Measurements from ENCODE around the gene MLF2.
"Not testable (repeated sequence)": the region's sequence is repeated elsewhere in the genome, so short reads cannot be mapped to it uniquely, and the experiment has no call there.

The MLF2 gene

DNA sequence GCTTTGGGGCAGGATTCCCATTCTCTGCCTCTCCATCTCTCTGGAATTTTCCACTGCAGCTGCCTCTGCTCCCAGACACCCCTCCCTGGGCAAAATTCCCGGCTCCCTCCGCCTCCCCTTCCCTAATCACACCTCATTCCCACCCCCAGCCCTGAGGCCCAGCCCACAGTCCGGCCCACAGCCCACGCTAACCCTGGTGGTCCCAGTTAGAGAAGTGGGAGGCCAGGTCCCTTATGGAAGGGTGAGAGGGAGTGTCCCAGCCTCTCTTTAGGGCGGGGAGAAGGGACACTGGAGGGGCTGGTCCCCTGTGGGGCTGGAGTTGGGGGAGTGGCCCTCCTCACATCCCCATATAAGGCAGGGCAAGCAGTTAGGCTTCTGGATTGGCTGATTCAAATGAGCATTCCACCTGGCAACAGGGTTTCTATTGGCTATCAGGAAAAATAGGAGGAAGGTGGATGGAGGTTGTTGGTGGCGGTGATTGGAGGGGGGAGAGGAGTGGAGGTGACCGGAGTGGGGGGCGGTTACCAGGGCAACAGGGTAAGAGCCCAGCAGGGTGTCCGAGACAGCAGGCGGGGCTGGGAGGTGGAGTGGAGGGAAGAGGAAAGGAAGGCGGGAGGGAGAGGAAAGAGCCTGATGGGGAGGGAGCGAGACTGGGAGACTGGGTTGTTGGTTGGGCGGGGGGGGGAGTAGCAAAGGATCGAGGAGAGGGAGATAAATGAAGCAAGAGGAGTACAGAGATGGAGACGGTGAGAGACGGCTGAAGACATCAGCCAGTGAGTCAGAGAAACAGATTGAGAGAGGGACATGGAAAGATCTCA lies 11.3 kb upstream of the MLF2 start:
- DNase-seq: no peak

DNA sequence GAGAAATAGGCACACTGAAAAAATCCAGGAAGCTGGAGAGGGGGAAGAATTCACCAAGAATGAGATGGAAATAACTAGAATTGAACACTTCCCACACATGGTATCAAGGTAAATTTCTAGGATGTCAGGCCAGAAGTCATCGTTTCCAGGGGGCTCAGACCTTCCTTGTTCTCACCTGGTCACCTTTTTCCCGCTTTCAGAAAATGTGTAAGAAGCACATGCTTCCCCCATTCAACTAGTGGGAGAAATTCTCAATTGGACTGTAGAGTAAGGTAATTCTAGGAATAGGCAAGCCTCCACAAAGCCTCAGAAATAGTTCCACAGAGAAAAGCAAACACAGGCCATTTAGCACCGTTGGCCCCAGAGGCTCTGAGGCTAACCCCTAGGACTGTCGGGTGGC lies 10.4 kb upstream of the MLF2 start:
- DNase-seq: no peak

DNA sequence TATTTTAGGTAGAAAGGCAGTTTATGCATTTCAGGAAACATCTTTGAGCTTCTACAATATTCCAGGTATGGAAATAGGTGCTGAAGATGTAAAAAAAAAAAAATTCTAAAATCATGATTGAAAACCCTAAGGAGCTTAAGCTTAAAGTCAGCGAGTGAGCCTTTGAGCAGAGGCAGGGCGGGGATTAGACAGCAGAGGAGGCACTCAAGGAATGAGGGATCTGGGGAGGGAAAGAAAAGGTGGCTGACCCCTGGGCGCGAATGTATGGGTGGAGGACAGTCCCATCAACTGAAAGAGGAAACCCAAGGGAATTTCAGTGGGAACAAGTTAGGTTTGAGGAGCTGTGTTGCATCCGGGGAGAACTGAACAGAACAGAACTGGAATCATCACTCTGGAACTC lies 6.8 kb upstream of the MLF2 start:
- DNase-seq: no peak

DNA sequence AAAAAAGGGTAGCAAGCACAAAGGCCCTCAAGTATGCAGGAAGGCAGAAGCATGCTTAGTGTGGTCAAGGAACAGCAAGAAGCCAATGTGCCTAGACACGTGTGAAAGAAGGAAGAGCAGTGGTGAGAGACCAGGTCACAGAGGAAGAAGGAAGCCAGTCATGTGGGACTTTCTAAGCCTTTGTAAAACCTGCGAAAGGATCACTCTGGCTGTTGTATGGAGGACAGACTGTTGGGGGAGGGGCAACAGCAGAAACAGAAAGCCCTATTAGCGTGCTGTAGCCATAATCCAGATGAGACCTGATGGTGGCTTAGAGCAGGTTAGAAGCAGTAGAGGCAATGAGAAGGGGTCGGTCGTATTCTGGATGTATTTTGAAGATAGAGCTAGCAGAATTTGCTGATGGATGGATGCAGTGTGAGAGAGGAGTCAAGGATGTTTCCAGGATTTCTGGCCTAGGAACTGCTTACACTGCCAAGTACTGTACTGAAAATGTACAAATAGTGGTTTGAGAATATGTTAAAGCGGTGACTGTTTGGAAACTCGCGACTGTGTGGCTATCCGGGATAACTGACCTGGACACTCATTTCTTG lies 5.7 kb upstream of the MLF2 start:
- DNase-seq: no peak

DNA sequence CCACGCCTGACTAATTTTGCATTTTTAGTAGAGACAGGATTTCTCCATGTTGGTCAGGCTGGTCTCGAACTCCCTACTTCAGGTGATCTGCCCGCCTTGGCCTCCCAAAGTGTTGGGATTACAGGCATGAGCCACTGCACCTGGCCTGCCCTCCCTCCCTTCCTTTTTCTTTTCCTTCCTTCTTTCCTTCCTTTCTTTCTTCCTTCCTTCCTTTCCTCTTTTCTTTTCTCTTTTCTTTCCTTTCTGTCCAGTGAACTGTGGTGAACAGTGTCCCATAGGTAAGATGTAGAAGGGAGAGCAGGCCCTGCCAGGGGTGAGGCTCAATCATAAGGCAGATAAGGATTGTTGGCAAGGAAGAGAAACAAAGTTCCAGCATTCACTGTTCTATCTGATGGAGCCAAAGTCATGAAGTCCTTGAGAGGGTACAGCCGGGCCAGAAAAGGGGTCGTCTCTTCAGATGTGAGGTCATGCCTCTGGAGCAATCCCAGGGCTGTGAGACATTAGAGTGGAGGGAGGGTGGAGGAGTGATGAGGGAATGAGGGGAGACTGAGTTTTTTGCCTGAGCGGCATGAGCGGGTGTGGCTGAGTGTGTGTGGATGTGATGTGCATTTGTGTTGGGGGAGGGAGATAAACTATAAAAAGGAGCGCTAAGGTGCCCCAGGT lies 4.2 kb upstream of the MLF2 start:
- DNase-seq: no peak

DNA sequence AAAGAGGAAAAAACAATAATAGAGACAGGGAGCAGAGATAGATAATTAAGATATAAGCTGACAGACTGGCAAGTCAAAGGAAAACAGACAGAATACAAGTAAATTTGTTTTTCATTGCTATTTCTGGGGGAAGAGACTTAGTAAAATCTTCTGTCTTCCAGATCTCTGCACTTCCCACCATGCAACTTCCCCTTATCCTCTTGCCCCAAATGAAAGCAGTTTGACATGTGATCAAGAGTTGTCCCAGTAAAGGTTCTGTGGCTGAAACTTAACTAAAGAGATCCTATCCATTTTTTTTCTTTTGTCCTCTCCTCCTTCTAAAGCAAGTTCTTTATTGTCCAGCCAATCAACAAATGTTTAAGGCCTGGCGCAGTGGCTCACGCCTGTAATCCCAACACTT lies 1.5 kb upstream of the MLF2 start:
- DNase-seq: no peak

DNA sequence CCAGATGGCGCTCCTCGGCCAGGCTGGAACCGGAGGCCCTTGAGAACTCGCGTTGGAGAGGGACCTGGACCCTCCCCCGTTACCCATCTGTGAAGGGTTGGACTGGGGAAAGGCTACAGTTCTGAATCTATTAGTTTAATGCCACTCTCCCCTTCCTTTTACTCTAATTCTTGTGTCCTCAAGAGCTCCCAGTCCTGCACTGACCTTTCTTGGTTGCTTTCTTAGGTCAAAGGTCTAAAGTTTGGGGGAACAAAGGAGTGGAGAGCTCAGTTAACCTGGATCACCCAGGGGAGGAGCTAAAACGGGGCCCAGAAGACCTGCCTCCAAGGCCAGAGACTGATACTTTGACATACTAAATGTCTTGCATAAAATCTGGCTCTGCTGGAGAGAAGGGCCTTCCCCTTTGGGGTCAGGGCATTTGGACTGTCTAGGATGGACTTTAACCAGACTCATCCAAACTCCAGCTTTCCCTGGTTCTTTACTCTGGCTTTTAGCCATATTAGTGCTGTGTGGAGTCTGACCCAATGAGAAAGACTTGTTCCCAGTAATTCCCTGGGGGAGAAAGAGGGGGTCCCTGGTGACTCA lies 923 bp upstream of the MLF2 start:
- no peak for DNase-seq

DNA sequence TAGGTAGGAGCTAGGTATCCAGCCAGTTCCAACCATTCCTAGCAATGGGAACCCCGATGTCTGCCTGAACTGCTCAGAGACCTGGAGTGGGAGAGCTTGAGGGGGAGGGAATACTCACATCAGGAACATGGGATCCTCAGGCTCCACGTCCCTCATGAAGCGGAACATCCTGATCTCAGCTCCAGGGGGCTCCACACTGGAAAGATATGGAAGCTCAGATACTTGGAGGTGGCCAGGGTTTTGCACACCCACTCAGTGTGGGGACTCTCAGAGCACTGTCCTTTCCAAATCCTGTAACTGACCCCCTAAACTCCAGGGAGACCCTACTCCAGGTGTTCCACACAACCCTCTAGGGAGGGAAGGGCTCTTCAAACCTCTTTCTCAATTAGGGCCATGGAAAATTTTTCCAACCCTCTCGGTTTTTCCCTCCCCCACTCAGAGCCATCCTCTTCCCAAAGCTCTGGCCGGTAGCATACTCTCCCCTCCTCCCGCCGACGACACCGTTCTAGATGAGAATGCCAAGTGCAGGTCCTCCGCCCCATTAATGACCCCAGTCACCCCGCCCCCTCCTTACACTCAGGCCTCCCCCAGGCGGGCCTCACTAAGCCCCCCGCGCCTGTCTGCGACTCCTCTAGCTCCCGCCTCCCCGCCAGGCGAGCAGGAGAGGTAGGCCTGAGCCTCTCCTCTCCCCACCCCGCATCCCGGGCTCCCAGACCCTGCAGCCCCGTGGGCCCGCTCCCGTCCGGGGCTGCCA lies 597 bp downstream of the MLF2 start:
- DNase-seq: no peak

DNA sequence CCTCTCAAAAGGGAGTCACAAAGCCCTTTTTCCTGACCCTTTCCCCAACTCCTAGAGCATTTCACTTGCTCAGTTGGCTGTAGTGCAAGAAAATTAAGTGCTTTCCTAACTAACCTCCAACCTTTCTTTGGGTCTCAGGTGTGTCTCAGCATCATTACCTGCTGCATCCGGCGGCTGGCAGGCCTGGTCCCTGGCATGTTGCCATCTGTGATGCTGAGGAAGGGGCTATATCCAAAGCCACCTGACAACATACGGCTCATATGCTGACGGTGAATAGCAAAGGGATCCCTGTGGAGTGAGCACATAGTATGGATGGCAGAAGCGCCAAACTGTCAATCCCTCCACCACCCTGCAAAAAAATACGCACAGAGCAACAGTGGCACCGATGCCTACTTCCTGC lies 1.2 kb downstream of the MLF2 start:
- no peak for DNase-seq

DNA sequence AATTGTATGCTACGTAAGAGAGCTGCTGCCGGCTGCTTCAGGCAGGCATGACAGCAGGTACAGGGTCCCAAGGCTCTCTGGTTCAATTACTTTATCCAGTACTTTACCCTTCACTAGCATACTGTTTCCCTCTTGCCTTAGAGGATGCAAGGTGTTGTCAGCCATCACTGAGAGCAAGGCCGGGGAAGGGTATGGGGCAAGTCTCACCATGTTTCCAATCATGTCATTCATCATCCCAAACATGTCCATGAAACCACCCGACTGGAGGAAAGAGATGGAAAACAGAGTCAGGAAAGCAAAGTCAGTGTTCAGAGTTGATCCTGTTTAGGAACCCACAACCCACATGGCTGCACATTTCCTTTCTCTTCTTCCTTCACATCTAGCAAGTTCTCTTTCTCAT lies 2.4 kb downstream of the MLF2 start:
- no peak for DNase-seq

DNA sequence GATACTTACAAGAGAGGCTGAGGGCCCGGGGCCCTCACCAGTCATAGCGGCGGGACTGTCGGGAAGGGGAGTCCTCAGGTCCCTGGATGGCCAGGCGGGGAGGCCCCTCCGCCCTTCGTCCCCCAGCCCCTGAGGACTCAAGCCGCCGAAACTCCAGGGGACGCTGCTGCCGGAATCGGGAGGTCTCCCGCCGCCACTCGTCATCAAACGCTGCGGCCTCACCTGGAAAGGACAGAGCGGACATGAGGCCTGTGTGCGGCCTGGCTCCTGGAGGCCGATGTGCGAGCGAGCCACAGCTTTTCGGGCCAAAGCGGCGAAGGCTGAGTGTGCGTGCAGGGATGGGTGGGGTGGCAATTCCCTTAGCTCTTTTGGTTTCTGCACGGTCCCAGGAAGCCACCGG lies 4.2 kb downstream of the MLF2 start:
- no peak for DNase-seq

DNA sequence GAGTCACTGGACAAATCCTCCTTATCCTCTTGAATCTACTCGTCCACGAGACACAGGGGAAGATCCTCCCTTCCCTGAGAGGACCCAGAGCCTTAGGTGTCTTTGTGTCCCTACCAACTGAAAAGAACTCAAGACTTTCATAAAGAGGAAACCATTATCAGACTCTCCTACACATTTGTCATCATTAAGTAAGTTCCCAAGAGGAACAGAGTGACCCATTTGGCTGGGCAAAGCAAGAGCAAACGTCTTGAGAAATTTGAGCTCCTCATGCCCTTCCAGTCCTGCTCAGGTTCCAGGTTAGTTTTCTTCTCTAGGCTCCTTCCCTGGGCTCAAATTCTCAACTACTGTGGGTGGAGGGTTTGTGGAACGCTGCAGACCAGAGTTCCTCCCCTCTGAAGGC lies 5.7 kb downstream of the MLF2 start:
- no peak for DNase-seq

DNA sequence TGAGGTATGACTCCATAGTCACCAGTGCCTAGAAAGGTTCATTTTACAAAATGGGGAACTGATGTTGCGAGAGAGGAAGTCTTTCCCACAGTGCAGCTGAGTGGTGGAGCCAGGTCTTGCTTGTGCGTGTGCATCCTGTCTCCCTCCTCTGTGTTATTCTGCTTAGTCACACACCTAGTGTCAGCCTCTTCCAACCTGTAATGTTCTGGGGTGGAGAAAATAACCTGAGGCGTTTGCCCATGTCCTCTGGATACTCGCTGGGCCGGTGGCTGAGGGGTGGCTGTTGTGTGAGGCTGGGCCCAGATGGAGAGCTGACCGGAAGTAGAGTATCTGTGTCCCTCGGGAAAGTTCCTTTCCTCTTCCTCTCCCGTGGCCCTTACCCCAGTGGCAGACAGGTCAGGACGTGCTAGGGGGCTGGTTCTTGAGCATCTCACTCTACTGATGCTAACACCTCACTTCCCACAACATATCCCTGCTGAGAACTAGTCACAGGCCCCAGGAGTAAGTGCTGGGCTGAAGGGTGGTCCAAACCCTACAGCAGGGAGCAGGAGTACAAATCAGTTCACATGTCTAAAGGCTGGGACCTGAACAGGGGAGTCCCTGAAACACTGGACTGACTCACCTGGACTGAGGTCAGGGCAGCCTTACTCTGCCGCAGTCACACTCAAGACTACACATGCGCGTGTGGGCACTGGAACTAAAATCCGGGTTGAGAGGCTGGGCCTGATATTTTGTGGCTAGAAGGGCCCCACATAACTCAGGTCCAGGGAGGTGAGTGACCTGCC lies 7.0 kb downstream of the MLF2 start:
- peak; percentile 41 for DNase-seq

DNA sequence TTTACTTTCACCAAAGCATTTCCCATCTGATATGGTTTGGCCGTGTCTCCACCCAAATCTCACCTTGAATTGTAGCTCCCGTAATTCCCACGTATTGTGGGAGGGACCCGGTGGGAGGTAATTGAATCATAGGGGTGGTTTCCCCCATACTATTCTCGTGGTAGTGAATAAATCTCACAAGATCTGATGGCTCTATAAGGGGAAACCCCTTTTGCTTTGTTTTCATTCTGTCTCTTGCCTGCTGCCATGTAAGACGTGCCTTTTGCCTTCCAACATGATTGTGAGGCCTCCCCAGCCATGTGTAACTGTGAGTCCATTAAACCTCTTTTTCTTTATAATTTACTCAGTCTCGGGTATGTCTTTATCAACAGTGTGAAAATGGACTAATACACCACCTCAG lies 9.6 kb downstream of the MLF2 start:
- not testable (repeated sequence) for DNase-seq

DNA sequence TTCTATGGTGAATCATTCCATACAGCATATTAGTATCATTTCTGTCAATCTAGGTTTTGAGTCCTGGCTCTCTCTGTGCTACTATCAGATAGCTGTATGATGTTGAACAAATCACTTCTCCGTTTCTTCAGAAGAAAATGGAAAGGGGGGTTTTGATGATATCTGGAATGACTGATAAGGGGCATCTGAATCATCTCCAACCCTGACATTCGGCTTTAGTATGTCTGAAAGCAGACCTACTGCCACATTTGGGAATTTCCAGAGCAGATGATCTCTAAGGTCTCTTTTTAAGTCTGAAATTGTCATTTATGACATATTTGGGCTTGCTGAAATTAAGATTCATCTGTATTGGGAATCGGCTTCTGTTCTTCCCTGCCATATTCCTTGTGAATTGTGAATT lies 10.1 kb downstream of the MLF2 start:
- no peak for DNase-seq

DNA sequence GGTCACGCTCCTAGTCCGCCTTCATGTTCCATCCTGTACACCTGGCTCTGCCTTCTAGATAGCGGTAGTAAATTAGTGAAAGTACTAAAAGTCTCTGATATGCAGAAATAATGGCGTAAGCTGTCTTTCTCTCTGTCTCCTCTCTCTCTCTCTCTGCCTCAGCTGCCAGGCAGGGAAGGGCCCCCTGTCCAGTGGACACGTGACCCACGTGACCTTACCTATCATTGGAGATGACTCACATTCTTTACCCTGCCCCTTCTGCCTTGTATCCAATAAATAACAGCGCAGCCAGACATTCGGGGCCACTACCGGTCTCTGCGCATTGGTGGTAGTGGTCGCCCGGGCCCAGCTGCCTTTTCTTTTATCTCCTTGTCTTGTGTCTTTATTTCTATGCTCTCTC lies 10.9 kb downstream of the MLF2 start:
- DNase-seq: not testable (repeated sequence)

DNA sequence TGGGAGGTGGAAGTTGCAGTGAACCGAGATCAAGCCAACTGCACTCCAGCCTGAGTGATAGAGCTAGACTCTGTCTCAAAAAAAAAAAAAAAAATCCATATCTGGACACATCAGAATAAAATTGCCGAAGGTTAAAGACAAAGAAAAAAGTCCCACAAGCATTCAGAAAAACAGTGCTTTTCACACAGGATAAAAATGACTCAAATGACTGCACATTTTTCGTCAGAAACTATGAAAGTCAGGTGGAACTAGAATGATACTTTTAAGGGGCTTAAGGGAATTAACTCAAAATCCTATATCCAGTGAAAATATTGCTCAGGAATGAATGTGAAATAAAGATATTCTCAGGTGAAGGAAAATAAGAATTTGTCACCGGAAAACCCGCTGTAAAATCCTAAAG lies 16.2 kb downstream of the MLF2 start:
- no peak for DNase-seq

DNA sequence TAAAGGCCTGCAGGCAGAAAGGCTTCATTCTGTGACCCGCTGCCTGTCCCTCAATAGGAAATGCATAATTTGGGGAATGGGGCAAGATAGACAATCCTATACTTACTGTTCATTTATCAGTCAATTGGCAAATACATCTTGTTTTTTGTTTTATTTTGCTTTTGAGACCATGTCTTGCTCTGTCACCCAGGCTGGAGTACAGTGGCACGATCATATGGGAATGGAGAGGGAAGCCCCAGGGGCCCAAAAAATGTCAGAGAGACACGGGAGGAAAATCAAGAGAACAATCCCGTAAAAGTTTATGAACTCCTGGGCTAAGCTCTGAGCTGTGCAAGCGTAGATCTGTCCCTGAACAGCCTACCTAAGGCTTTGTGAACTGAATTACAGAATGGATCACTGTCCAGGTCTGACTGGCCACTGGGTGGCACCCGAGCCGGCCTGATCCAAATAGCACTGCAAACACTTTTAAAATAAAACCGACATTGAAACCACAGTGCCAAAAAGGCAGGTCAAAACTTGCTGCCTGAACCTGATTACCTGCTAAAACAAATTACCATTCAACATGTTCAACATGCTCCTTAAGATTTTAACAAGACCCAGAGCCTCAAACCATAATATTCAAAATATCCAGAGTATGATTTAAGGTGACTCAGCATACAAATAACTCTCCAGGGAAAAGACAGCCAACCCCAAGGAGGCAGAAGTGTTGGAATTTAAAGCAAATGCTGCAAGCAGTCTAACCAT lies 17.3 kb downstream of the MLF2 start:
- DNase-seq: no peak

DNA sequence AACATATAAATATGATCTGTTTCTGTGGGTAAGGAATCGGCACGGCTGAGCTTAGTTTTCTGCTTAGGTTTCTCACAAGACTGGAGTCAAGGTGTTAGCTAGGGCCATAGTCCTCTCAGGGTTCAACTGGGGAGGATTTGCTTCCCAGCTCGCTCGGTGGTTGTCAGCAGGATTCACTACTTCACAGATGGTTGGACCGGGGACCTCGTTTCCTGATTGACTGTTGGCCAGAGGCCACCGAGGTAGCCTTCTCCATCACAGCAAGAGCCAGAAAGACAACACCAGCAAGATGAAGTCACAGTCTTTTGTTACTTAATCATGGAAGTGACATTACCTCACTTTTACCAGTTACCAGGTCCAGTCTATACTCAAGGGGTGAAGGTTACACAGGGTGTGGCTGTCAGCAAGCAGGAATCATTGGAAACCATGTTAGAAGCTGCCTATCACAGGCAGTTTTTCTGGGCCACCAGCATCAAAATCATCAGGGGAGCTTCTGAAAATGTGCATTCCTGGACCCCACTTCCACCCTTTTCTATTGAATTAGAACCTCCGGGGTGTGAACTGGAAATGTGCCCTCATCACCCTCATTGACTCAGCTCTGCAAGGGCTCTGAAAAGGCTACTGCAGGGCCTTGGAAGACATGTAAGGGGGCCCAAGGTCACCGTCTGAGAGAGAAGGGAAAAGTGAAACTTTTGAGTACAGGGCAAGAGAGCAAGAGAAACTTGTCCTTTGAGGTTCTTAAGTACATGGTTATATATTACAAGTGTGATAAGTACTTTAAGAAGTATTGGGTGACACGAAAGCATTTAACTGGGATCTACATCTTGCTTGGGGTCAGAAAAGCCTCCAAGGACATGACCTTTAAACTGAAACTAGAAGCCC lies 18.2 kb downstream of the MLF2 start:
- DNase-seq: no peak

DNA sequence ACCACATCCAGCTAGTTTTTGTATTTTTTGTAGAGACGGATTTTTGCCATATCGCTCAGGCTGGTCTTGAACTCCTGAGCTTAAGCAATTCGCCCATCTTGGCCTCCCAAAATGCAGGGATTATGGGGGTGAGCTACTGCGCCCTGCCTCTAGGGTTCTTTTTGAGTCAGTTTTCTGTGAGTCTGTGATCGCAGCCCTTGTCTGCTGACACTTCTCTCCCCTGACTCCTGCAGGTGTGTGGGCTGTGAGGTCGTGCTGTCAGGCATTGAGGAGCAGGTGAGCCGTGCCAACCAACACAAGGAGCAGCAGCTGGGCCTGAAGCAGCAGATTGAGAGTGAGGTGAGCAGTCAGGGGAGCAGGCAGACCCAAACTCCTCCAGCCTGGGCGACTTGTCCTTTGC lies 22.8 kb downstream of the MLF2 start:
- DNase-seq: no peak

DNA sequence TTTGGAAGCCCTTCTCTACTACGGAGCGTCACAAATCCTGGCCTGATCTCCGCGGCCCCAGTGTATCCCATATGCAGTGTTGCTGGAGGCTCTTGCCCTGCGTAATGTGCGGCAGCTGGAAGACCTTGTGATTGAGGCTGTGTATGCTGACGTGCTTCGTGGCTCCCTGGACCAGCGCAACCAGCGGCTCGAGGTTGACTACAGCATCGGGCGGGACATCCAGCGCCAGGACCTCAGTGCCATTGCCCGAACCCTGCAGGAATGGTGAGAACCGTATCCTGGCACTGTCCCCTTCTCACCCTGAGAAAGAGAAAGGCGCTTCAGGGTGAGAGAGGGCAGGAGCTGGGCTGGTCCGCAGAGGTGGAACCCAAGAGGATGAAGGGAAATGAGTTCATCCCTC lies 23.8 kb downstream of the MLF2 start:
- DNase-seq: no peak

Data from KG1 (cell line).